Osteocyte (in vitro differentiated cells): ENCODE results near the gene NUCB1. TPM values are rescaled to one million over a fixed set of nuclear protein-coding genes. Genes with fewer than 3 reads are reported as not detected.
A peak's percentile ranks its signal among the peaks of the same experiment; 100 is the strongest.

ENCODE experiments used
- DNase-seq: peaks from one replicate; pipeline ENCODE4 v3.0.0; 2021; ENCODE audit warnings: mixed read lengths; ENCODE audit not compliant: unreplicated experiment; ENCODE audit errors: extremely low spot score
- H3K27ac Mint-ChIP-seq: one replicate; pipeline ENCODE4 v1.8.0; 2021; ENCODE audit warnings: mild to moderate bottlenecking, mixed read lengths; ENCODE audit not compliant: unreplicated experiment
- H3K27me3 Mint-ChIP-seq: one replicate; pipeline ENCODE4 v1.8.0; 2021; ENCODE audit warnings: mixed read lengths; ENCODE audit not compliant: unreplicated experiment
- H3K36me3 Mint-ChIP-seq: one replicate; pipeline ENCODE4 v1.8.0; 2021; ENCODE audit warnings: mixed read lengths; ENCODE audit not compliant: unreplicated experiment
- H3K4me1 Mint-ChIP-seq: one replicate; pipeline ENCODE4 v1.8.0; 2021; ENCODE audit warnings: mixed read lengths; ENCODE audit not compliant: unreplicated experiment
- H3K4me3 Mint-ChIP-seq: one replicate; pipeline ENCODE4 v1.8.0; 2021; ENCODE audit warnings: mild to moderate bottlenecking, moderate library complexity, mixed read lengths; ENCODE audit not compliant: unreplicated experiment
- H3K9me3 Mint-ChIP-seq: one replicate; pipeline ENCODE4 v1.8.0; 2021; ENCODE audit warnings: mixed read lengths; ENCODE audit not compliant: unreplicated experiment
- CTCF ChIP-seq: fragments of 200-600 bp; sonication (generic); IDR thresholded peaks from 2 replicates; pipeline ENCODE4 v1.5.0; 2021; ENCODE audit warnings: antibody characterized with exemption, mild to moderate bottlenecking, moderate library complexity
- total RNA-seq: library from RNA; stranded (reverse); gene quantifications from 2 replicates; pipeline ENCODE4 v1.2.1, GENCODE V29; 2021

NUCB1 gene
- total RNA-seq, 1 donor from 2014 or later: 260 TPM

GRCh38 chr19:48858984-48859710 is 41.0 kb upstream of the NUCB1 start:
- Mint-ChIP-seq H3K4me1 (no peaks in the 10 kb centered on the region), H3K27me3 (no peaks in the 10 kb centered on the region), H3K9me3 (no peaks in the 10 kb centered on the region), H3K36me3 (peaks cover 24% of the 10 kb centered on the region), H3K4me3 (no peak overlapping the region), H3K27ac (no peak overlapping the region)
- no peak for DNase-seq
- TF ChIP-seq CTCF: no peak

GRCh38 chr19:48859711-48860572 is 40.2 kb upstream of the NUCB1 start:
- Mint-ChIP-seq H3K27ac (no peak overlapping the region), H3K9me3 (no peaks in the 10 kb centered on the region), H3K4me3 (no peak overlapping the region), H3K27me3 (no peaks in the 10 kb centered on the region), H3K4me1 (no peaks in the 10 kb centered on the region), H3K36me3 (peaks cover 27% of the 10 kb centered on the region)
- TF ChIP-seq CTCF: no peak
- DNase-seq: no peak

GRCh38 chr19:48861313-48861712 is 38.8 kb upstream of the NUCB1 start:
- no peak overlapping the region for H3K4me3 Mint-ChIP-seq
- no peak for TF ChIP-seq CTCF
- no peaks in the 10 kb centered on the region for H3K4me1 Mint-ChIP-seq
- peaks cover 27% of the 10 kb centered on the region for H3K36me3 Mint-ChIP-seq
- no peak for DNase-seq
- H3K27ac Mint-ChIP-seq: no peak overlapping the region
- H3K27me3 Mint-ChIP-seq: no peaks in the 10 kb centered on the region
- no peaks in the 10 kb centered on the region for H3K9me3 Mint-ChIP-seq

GRCh38 chr19:48862827-48863226 is 37.3 kb upstream of the NUCB1 start:
- peaks cover 15% of the 10 kb centered on the region for H3K4me1 Mint-ChIP-seq
- no peak for TF ChIP-seq CTCF

GRCh38 chr19:48866692-48867091 is 33.4 kb upstream of the NUCB1 start:
- Mint-ChIP-seq H3K4me3 (peak overlapping the region; percentile 86), H3K27me3 (no peaks in the 10 kb centered on the region), H3K27ac (peak overlapping the region; percentile 98), H3K4me1 (peaks cover 26% of the 10 kb centered on the region), H3K36me3 (peaks cover 12% of the 10 kb centered on the region), H3K9me3 (no peaks in the 10 kb centered on the region)
- no peak for TF ChIP-seq CTCF
- no peak for DNase-seq

More at GRCh38 chr19:48862827-48863226, 37.3 kb upstream of the NUCB1 start:
- no peak for DNase-seq
- peaks cover 27% of the 10 kb centered on the region for H3K36me3 Mint-ChIP-seq
- no peak overlapping the region for H3K27ac Mint-ChIP-seq
- no peaks in the 10 kb centered on the region for H3K27me3 Mint-ChIP-seq
- no peaks in the 10 kb centered on the region for H3K9me3 Mint-ChIP-seq
- H3K4me3 Mint-ChIP-seq: no peak overlapping the region
